ENCODE results near the gene DMTF1. TPM values are rescaled to one million over a fixed set of nuclear protein-coding genes. Genes with fewer than 3 reads are reported as not detected.
A peak's percentile ranks its signal among the peaks of the same experiment; 100 is the strongest.
"Not testable (repeated sequence)": the region's sequence is repeated elsewhere in the genome, so short reads cannot be mapped to it uniquely, and the experiment has no call there.

DMTF1 gene
- total and polyA plus RNA-seq, 9 donors, result 63.8 to 111 (median 79.0) TPM

GRCh38 chr7:87205701-87206100 is 53.4 kb downstream of the DMTF1 start:
- not testable (repeated sequence) for H3K27me3 ChIP-seq (ENCODE audit: control insufficient read depth, insufficient read depth, low read length); DNase-seq; H3K27ac ChIP-seq (ENCODE audit: low read length); H3K4me3 ChIP-seq (ENCODE audit: low read length); H3K4me1 ChIP-seq (ENCODE audit: control insufficient read depth, insufficient read depth, low read length)
- WGBS (ENCODE audit: insufficient coverage), result no CpG with 5 or more reads among the region's 3 CpGs
- peaks cover 24% of the 10 kb centered on the region for H3K9me3 ChIP-seq (replicated peaks; ENCODE audit: control insufficient read depth, low read depth, low read length)
- H3K36me3 ChIP-seq (ENCODE audit: control insufficient read depth, insufficient read depth, low read length), result peaks cover 11% of the 10 kb centered on the region

DNA sequence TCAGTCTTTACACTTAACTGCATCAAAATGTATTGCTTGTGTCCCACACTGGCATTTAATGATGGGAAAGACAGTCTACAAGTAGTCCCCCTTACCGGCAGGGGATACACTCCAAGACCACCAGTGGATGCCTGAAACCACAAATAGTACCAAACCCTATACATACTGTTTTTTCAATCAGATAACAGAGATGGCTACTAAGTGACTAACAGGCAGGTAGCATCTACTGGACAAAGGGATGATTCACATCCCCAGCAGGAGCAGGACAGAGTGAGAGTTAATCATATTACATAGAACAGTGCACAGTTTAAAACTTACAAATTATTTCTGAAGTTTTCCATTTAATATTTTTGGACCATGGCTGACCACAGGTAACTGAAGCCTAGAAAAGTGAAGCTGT is 54.1 kb downstream of the DMTF1 start:
- no peak for DNase-seq
- WGBS (ENCODE audit: insufficient coverage), result no CpG with 5 or more reads among the region's 1 CpG
- Histone ChIP-seq H3K4me1 (ENCODE audit: control insufficient read depth, insufficient read depth, low read length) (peaks cover 2% of the 10 kb centered on the region), H3K9me3 (replicated peaks; ENCODE audit: control insufficient read depth, low read depth, low read length) (peaks cover 24% of the 10 kb centered on the region), H3K27ac (ENCODE audit: low read length) (no peak overlapping the region), H3K27me3 (ENCODE audit: control insufficient read depth, insufficient read depth, low read length) (no peaks in the 10 kb centered on the region), H3K36me3 (ENCODE audit: control insufficient read depth, insufficient read depth, low read length) (peaks cover 11% of the 10 kb centered on the region), H3K4me3 (ENCODE audit: low read length) (no peak overlapping the region)

DNA sequence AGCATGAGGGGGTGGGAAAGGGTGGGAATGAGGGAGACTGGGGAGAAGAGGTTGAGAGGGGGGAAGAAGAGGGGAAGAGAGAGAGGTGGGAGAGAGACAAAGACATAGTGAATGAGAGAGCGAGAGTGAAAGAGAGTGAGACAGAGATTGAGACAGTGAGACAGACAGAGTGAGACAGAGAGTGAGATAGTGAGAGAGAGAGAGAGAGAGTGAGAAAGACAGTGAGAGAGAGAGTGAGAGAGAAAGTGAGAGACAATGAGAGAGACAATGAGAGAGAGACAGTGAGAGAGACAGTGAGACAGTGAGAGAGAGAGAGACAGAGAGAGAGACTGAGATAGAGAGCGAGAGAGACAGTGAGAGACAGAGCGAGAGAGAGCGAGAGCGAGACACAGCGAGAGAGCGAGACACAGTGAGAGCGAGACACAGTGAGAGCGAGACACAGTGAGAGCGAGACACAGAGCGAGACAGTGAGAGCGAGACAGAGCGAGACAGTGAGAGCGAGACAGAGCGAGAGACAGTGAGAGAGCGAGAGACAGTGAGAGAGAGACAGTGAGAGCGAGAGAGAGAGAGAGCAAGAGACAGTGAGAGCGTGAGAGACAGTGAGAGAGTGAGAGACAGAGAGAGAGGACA is 57.2 kb downstream of the DMTF1 start:
- H3K27me3 ChIP-seq (ENCODE audit: control insufficient read depth, insufficient read depth, low read length), result no peaks in the 10 kb centered on the region
- no peak overlapping the region for H3K4me3 ChIP-seq (ENCODE audit: low read length)
- DNase-seq, result no peak
- peaks cover 4% of the 10 kb centered on the region for H3K4me1 ChIP-seq (ENCODE audit: control insufficient read depth, insufficient read depth, low read length)
- H3K36me3 ChIP-seq (ENCODE audit: control insufficient read depth, insufficient read depth, low read length), result peaks cover 3% of the 10 kb centered on the region
- H3K9me3 ChIP-seq (replicated peaks; ENCODE audit: control insufficient read depth, low read depth, low read length), result peaks cover 24% of the 10 kb centered on the region
- no peak overlapping the region for H3K27ac ChIP-seq (ENCODE audit: low read length)
- 94% methylated on average over 18 of the region's 18 CpGs for whole genome bisulfite sequencing (ENCODE audit: insufficient coverage)

DNA sequence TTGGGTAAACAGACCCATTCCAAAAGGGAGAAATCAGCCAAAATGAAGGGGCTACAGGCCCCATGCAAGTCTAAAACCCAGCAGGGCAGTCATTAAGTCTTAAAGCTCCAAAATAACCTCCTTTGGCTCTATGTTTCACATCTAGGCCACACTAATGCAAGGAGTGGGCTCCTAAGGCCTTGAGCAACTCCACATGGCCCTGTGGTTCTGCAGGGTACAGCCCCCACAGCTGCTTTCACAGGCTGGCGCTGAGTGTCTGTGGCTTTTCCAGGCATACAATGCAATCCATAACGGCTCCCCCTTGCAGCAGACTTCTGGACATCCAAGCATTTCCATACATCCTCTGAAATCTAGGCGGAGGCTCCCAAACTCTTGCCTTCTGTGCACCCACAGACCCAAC is 58.3 kb downstream of the DMTF1 start:
- H3K36me3 ChIP-seq (ENCODE audit: control insufficient read depth, insufficient read depth, low read length), result peaks cover 3% of the 10 kb centered on the region
- H3K27ac ChIP-seq (ENCODE audit: low read length), result no peak overlapping the region
- H3K4me3 ChIP-seq (ENCODE audit: low read length), result no peak overlapping the region
- peaks cover 15% of the 10 kb centered on the region for H3K9me3 ChIP-seq (replicated peaks; ENCODE audit: control insufficient read depth, low read depth, low read length)
- no peaks in the 10 kb centered on the region for H3K27me3 ChIP-seq (ENCODE audit: control insufficient read depth, insufficient read depth, low read length)
- no peak for DNase-seq
- H3K4me1 ChIP-seq (ENCODE audit: control insufficient read depth, insufficient read depth, low read length), result peaks cover 4% of the 10 kb centered on the region
- WGBS (ENCODE audit: insufficient coverage), result 94% methylated on average over 3 of the region's 3 CpGs

- no peaks in the 10 kb centered on the region for H3K9me3 ChIP-seq (replicated peaks; ENCODE audit: control insufficient read depth, low read depth, low read length)
- WGBS (ENCODE audit: insufficient coverage), result no CpG with 5 or more reads among the region's 1 CpG
- no peak for DNase-seq
These were observed 60.2 kb downstream of the DMTF1 start for GRCh38 chr7:87212498-87212897.

GRCh38 chr7:87213252-87213651 is 61.0 kb downstream of the DMTF1 start:
- H3K27ac ChIP-seq (ENCODE audit: low read length), result no peak overlapping the region
- no peak overlapping the region for H3K4me3 ChIP-seq (ENCODE audit: low read length)
- H3K27me3 ChIP-seq (ENCODE audit: control insufficient read depth, insufficient read depth, low read length), result no peaks in the 10 kb centered on the region
- WGBS (ENCODE audit: insufficient coverage), result no CpG with 5 or more reads among the region's 1 CpG
- DNase-seq, result no peak
- H3K9me3 ChIP-seq (replicated peaks; ENCODE audit: control insufficient read depth, low read depth, low read length), result no peaks in the 10 kb centered on the region
- H3K4me1 ChIP-seq (ENCODE audit: control insufficient read depth, insufficient read depth, low read length), result peaks cover 11% of the 10 kb centered on the region
- peaks cover 5% of the 10 kb centered on the region for H3K36me3 ChIP-seq (ENCODE audit: control insufficient read depth, insufficient read depth, low read length)

More at GRCh38 chr7:87212498-87212897, 60.2 kb downstream of the DMTF1 start:
- Histone ChIP-seq H3K36me3 (ENCODE audit: control insufficient read depth, insufficient read depth, low read length) (peaks cover 3% of the 10 kb centered on the region), H3K4me1 (ENCODE audit: control insufficient read depth, insufficient read depth, low read length) (peaks cover 5% of the 10 kb centered on the region), H3K27me3 (ENCODE audit: control insufficient read depth, insufficient read depth, low read length) (no peaks in the 10 kb centered on the region), H3K27ac (ENCODE audit: low read length) (no peak overlapping the region), H3K4me3 (ENCODE audit: low read length) (no peak overlapping the region)

DNA sequence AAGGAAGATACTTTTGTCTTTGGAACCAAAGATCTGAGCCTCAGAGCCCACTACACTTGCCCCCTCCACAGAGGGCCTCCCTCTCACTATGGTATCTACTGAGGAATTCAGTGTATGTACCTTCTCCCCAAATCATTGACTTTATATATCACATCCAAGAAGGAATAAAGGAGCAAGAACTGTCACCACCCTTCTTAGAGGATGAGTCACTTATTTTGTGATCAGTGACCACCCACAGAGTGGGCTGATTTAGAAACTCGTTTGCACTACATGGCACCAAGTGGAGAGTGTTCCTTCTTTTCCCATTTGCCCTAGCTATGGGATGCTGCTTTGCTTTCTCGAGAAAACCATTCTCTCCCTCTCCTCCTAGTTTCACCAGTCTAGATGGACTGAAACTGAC is 61.6 kb downstream of the DMTF1 start:
- H3K4me1 ChIP-seq (ENCODE audit: control insufficient read depth, insufficient read depth, low read length), result peaks cover 12% of the 10 kb centered on the region
- H3K36me3 ChIP-seq (ENCODE audit: control insufficient read depth, insufficient read depth, low read length), result peaks cover 5% of the 10 kb centered on the region
- no peak overlapping the region for H3K27ac ChIP-seq (ENCODE audit: low read length)
- H3K9me3 ChIP-seq (replicated peaks; ENCODE audit: control insufficient read depth, low read depth, low read length), result no peaks in the 10 kb centered on the region
- H3K4me3 ChIP-seq (ENCODE audit: low read length), result no peak overlapping the region
- WGBS (ENCODE audit: insufficient coverage), result 69% methylated on average over 2 of the region's 2 CpGs
- H3K27me3 ChIP-seq (ENCODE audit: control insufficient read depth, insufficient read depth, low read length), result no peaks in the 10 kb centered on the region
- DNase-seq, result no peak

GRCh38 chr7:87215046-87215445 is 62.8 kb downstream of the DMTF1 start:
- Histone ChIP-seq H3K4me3 (ENCODE audit: low read length) (no peak overlapping the region), H3K4me1 (ENCODE audit: control insufficient read depth, insufficient read depth, low read length) (peaks cover 15% of the 10 kb centered on the region), H3K27me3 (ENCODE audit: control insufficient read depth, insufficient read depth, low read length) (no peaks in the 10 kb centered on the region), H3K9me3 (replicated peaks; ENCODE audit: control insufficient read depth, low read depth, low read length) (no peaks in the 10 kb centered on the region), H3K27ac (ENCODE audit: low read length) (no peak overlapping the region), H3K36me3 (ENCODE audit: control insufficient read depth, insufficient read depth, low read length) (peaks cover 5% of the 10 kb centered on the region)
- DNase-seq, result no peak
- WGBS (ENCODE audit: insufficient coverage), result no CpG with 5 or more reads among the region's 3 CpGs

DNA sequence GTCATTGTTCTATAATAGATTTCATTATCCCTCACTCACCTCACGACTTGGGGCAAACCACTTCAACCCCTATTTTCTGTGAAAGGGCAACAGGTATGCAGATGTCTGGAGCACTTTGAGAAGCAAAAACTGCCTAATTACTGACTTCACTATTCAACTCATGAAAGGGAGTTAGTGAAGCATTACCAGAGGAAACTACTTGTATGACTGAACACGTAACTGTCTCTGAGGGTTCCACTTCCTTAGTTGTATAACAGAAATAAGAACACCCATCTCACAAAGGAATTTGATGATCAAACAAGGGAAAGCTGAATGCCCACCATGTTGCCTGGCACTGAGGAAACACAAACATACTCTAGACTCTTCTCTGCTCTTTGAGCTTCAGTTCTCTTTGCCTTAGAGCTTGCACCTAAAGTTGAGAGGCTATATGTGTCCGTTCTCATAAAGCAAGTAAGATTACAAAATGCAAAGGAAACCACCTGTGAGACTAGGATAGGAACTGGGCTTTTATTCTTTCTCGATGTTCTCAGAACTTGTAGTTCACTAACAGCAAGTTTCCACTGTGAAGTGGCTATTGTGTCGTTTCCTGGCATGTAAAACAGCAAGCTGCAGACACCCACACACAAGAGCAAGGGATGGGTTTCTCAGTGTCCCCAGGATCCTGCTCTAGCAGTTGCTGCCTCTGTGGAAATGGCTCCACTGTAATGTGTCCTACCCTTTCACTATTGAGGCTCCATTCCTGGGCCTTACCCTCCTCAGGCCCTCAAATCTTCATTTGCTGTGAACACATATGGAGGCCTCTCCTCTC is 64.7 kb downstream of the DMTF1 start:
- peaks cover 2% of the 10 kb centered on the region for H3K27me3 ChIP-seq (ENCODE audit: control insufficient read depth, insufficient read depth, low read length)
- H3K27ac ChIP-seq (ENCODE audit: low read length), result peak overlapping the region; percentile 15
- H3K36me3 ChIP-seq (ENCODE audit: control insufficient read depth, insufficient read depth, low read length), result peaks cover 2% of the 10 kb centered on the region
- DNase-seq, result peak; percentile 22
- peaks cover 19% of the 10 kb centered on the region for H3K4me1 ChIP-seq (ENCODE audit: control insufficient read depth, insufficient read depth, low read length)
- no peak overlapping the region for H3K4me3 ChIP-seq (ENCODE audit: low read length)
- 25% methylated on average over 1 of the region's 5 CpGs for WGBS (ENCODE audit: insufficient coverage)
- H3K9me3 ChIP-seq (replicated peaks; ENCODE audit: control insufficient read depth, low read depth, low read length), result no peaks in the 10 kb centered on the region

DNA sequence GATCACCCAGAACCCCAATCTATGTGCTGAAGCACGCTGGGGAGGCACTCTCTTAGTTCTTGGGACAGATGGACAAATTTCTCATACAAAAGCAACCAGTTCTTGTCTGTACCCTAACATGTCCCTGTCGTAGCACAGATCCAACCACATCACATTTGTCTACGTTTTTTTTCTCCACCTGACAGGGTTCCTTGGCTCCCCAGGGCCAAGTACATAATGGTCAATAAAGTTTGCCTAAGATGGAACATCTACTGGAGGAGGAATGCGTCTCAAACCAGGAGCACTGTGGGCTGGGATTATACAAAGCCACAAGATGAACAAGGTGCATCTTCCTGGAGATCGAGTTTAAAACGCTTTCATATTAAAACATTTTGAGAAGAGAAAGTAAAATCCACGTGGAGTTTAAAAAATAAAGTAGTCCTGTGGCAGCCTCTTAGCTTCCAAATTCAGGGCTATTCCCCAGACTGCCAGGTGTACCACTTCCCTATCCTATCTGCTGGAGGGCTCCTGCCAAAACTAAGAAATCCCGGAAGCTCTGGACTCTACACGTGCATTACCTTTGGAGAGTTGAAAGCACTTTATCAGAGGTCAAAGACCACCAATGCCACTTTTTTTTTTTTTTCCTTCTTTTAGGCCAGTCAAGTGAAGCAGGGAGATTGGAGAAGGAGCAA is 65.9 kb downstream of the DMTF1 start:
- WGBS (ENCODE audit: insufficient coverage), result 100% methylated on average over 2 of the region's 9 CpGs
- H3K27ac ChIP-seq (ENCODE audit: low read length), result no peak overlapping the region

More for the DNA sequence above, 65.9 kb downstream of the DMTF1 start:
- Histone ChIP-seq H3K27me3 (ENCODE audit: control insufficient read depth, insufficient read depth, low read length) (peaks cover 8% of the 10 kb centered on the region), H3K4me3 (ENCODE audit: low read length) (peak overlapping the region; percentile 90), H3K9me3 (replicated peaks; ENCODE audit: control insufficient read depth, low read depth, low read length) (no peaks in the 10 kb centered on the region), H3K4me1 (ENCODE audit: control insufficient read depth, insufficient read depth, low read length) (peaks cover 17% of the 10 kb centered on the region), H3K36me3 (ENCODE audit: control insufficient read depth, insufficient read depth, low read length) (peaks cover 2% of the 10 kb centered on the region)
- no peak for DNase-seq
